ENCODE data around the gene TCF15. TPM values are rescaled to one million over a fixed set of nuclear protein-coding genes. Genes with fewer than 3 reads are reported as not detected.

Gene TCF15
- total and polyA plus RNA-seq, 10 donors = 0.06 to 0.22 (median 0.21) TPM; not detected in 7

GRCh38 chr20:588932-589672 lies 21.0 kb downstream of the TCF15 start:
- Histone ChIP-seq H3K4me1 (no peaks in the 10 kb centered on the region), H3K27me3 (replicated peaks in 1 of 7) (peaks cover 0 to 34% (median 0%) of the 10 kb centered on the region in 7 donors), H3K4me3 (no peak overlapping the region), H3K9me3 (no peaks in the 10 kb centered on the region), H3K27ac (no peak overlapping the region), H3K36me3 (no peaks in the 10 kb centered on the region)
- WGBS, 5 donors = 67 to 91% (median 82%) methylated on average over 10 of the region's 10 CpGs
- DNase-seq = no peak
- TF ChIP-seq CTCF (IDR thresholded peaks at IDR 0.05 in 8 of 11, conservative IDR thresholded peaks at IDR 0.05 in 3 of 11) (no peak), POLR2A (IDR thresholded peaks at IDR 0.05) (no peak), POLR2AphosphoS5 (IDR thresholded peaks at IDR 0.05) (no peak)
- intact Hi-C loops (cut with DNase I; ENCODE audit: low total_unique reads) = no loop called here

GRCh38 chr20:588476-588875 lies 21.6 kb downstream of the TCF15 start:
- Histone ChIP-seq H3K27ac (no peak overlapping the region), H3K27me3 (replicated peaks in 1 of 7) (peaks cover 0 to 33% (median 0%) of the 10 kb centered on the region in 7 donors), H3K4me3 (no peak overlapping the region), H3K4me1 (no peaks in the 10 kb centered on the region), H3K9me3 (no peaks in the 10 kb centered on the region), H3K36me3 (no peaks in the 10 kb centered on the region)
- TF ChIP-seq POLR2AphosphoS5 (IDR thresholded peaks at IDR 0.05) = no peak
- no peak for TF ChIP-seq CTCF (IDR thresholded peaks at IDR 0.05 in 8 of 11, conservative IDR thresholded peaks at IDR 0.05 in 3 of 11)
- no peak for TF ChIP-seq POLR2A (IDR thresholded peaks at IDR 0.05)
- WGBS, 5 donors = 32 to 38% (median 35%) methylated on average over 3 of the region's 3 CpGs
- intact Hi-C loops (cut with DNase I; ENCODE audit: low total_unique reads) = no loop called here
- no peak for DNase-seq

GRCh38 chr20:584971-585301 lies 25.2 kb downstream of the TCF15 start:
- Histone ChIP-seq H3K9me3 (no peaks in the 10 kb centered on the region), H3K27ac (no peak overlapping the region), H3K27me3 (replicated peaks in 1 of 7) (peaks cover 0 to 55% (median 3%) of the 10 kb centered on the region in 7 donors), H3K36me3 (no peaks in the 10 kb centered on the region), H3K4me3 (no peak overlapping the region), H3K4me1 (no peaks in the 10 kb centered on the region)
- DNase-seq = no peak
- intact Hi-C loops (cut with DNase I; ENCODE audit: low total_unique reads) = no loop called here
- TF ChIP-seq POLR2AphosphoS5 (IDR thresholded peaks at IDR 0.05) (no peak), POLR2A (IDR thresholded peaks at IDR 0.05) (no peak), CTCF (IDR thresholded peaks at IDR 0.05 in 8 of 11, conservative IDR thresholded peaks at IDR 0.05 in 3 of 11) (no peak)
- 70 to 84% (median 73%) methylated on average over 7 of the region's 7 CpGs for WGBS, 5 donors

GRCh38 chr20:584161-584970 lies 25.7 kb downstream of the TCF15 start:
- TF ChIP-seq POLR2A (IDR thresholded peaks at IDR 0.05) (no peak), POLR2AphosphoS5 (IDR thresholded peaks at IDR 0.05) (no peak), CTCF (IDR thresholded peaks at IDR 0.05 in 8 of 11, conservative IDR thresholded peaks at IDR 0.05 in 3 of 11) (no peak)
- Histone ChIP-seq H3K27ac (no peak overlapping the region), H3K4me3 (no peak overlapping the region), H3K27me3 (replicated peaks in 1 of 7) (peaks cover 0 to 55% (median 3%) of the 10 kb centered on the region in 7 donors), H3K36me3 (no peaks in the 10 kb centered on the region), H3K4me1 (no peaks in the 10 kb centered on the region), H3K9me3 (no peaks in the 10 kb centered on the region)
- DNase-seq = no peak
- intact Hi-C loops (cut with DNase I; ENCODE audit: low total_unique reads) = no loop called here
- WGBS, 5 donors = 70 to 81% (median 78%) methylated on average over 8 of the region's 8 CpGs
